ENCODE measurements around the gene ZNF12.
"Not testable (repeated sequence)": the region's sequence is repeated elsewhere in the genome, so short reads cannot be mapped to it uniquely, and the experiment has no call there.

- not testable (repeated sequence) for TF ChIP-seq ARNT (IDR thresholded peaks at IDR 0.05); HDGF (IDR thresholded peaks at IDR 0.05; ENCODE audit: borderline replicate concordance); TARDBP (IDR thresholded peaks at IDR 0.05); SP1 (IDR thresholded peaks at IDR 0.05); L3MBTL2 (conservative IDR thresholded peaks at IDR 0.05); ELF4 (IDR thresholded peaks at IDR 0.05)
These were observed 31.7 kb upstream of the ZNF12 start for GRCh38 chr7:6738415-6738814.
